ENCODE results near the gene SHKBP1. TPM values are rescaled to one million over a fixed set of nuclear protein-coding genes. Genes with fewer than 3 reads are reported as not detected.

The SHKBP1 gene
- total and polyA plus RNA-seq, 10 of the 15 experiments (the other 5 are each of a cell fraction or from before 2014, with no cell fraction given) = 2.3 to 123 (median 67.0) TPM

- in situ Hi-C loops (cut with MboI) = no loop called here
- peak overlapping the region; percentile 76 for H2AFZ ChIP-seq (ENCODE audit: control insufficient read depth, low read depth, low read length)
- H3K36me3 ChIP-seq (ENCODE audit: control insufficient read depth in 2 of 2, insufficient read depth in 2 of 2, low read length in 1 of 2) = no peaks in the 10 kb centered on the region
- no peaks in the 10 kb centered on the region for H4K20me1 ChIP-seq (ENCODE audit: control insufficient read depth, insufficient read depth)
- intact Hi-C loops (cut with micrococcal nuclease; ENCODE audit: unreplicated experiment) = no loop called here
- FAIRE-seq (no peak), DNase-seq (ENCODE audit: low read depth, low spot score) (no peak), ATAC-seq (0 out of 3 replicates have a peak, but pooled peaks have one; percentile 1)
- ChIA-PET CTCF (interaction anchor here (0.6 to 3.0 kb wide), 2 partner anchors 24 to 305 kb away, joined by 4 to 21 read pairs; no protein-coding TSS in a partner anchor), RAD21 (ENCODE audit: unreplicated experiment) (no interaction called here), SMC1A (ENCODE audit: uncharacterized antibody, unreplicated experiment) (interaction anchor here (1.6 kb wide), 1 partner anchor 24 kb away, joined by 7 read pairs; no protein-coding TSS in a partner anchor), POLR2A (interaction anchor here (0.6 kb wide), 1 partner anchor 106 kb away, joined by 5 read pairs; the partner anchor contains the start of genes COQ8B and ITPKC)
- H3K27ac ChIP-seq (ENCODE audit: control insufficient read depth, insufficient read depth) = no peak overlapping the region
- peaks cover 12% of the 10 kb centered on the region for H3K4me1 ChIP-seq (ENCODE audit: control insufficient read depth, insufficient read depth, low read length)
- no peaks in the 10 kb centered on the region; a peak in 1 of 4 replicates for H3K27me3 ChIP-seq (replicated peaks in 1 of 2; ENCODE audit: control insufficient read depth in 2 of 2, insufficient read depth in 2 of 2, low read length in 1 of 2)
- H3K9me3 ChIP-seq (replicated peaks; ENCODE audit: control insufficient read depth, insufficient read depth, low read length) = no peaks in the 10 kb centered on the region
- BruUV-seq (replicated peaks) = no TSS peak
- H3K9ac ChIP-seq (ENCODE audit: control insufficient read depth, insufficient read depth, low read length) = no peak overlapping the region
- no peak overlapping the region for H3K4me3 ChIP-seq
- no peaks in the 10 kb centered on the region for H3K79me2 ChIP-seq (ENCODE audit: control insufficient read depth, insufficient read depth, low read length)
- no peak for TF ChIP-seq KDM1A (IDR thresholded peaks at IDR 0.05; ENCODE audit: borderline replicate concordance)
- no peak for TF ChIP-seq MYB (IDR thresholded peaks at IDR 0.05; ENCODE audit: borderline replicate concordance, low read depth, low read length)
- TF ChIP-seq RCOR1 (conservative IDR thresholded peaks at IDR 0.05; ENCODE audit: low read depth, low read length) = no peak
- peak overlapping the region; percentile 45 for H3K4me2 ChIP-seq (ENCODE audit: control insufficient read depth, insufficient read depth)
- 27% methylated on average over 29 of the region's 29 CpGs for WGBS (ENCODE audit: insufficient coverage, insufficient replicate concordance, low lambda C conversion rate, missing lambda C conversion rate)
Measured at GRCh38 chr19:40610396-40611064, 33.9 kb downstream of the SHKBP1 start.

- DNase-seq (ENCODE audit: low read depth, low spot score) (no peak), FAIRE-seq (no peak), ATAC-seq (no peak)
- Histone ChIP-seq H3K27ac (ENCODE audit: control insufficient read depth, insufficient read depth) (no peak overlapping the region), H3K4me1 (ENCODE audit: control insufficient read depth, insufficient read depth, low read length) (peaks cover 12% of the 10 kb centered on the region), H3K79me2 (ENCODE audit: control insufficient read depth, insufficient read depth, low read length) (no peaks in the 10 kb centered on the region), H3K36me3 (ENCODE audit: control insufficient read depth in 2 of 2, insufficient read depth in 2 of 2, low read length in 1 of 2) (no peaks in the 10 kb centered on the region), H3K4me2 (ENCODE audit: control insufficient read depth, insufficient read depth) (no peak overlapping the region), H3K9ac (ENCODE audit: control insufficient read depth, insufficient read depth, low read length) (no peak overlapping the region), H3K27me3 (replicated peaks in 1 of 2; ENCODE audit: control insufficient read depth in 2 of 2, insufficient read depth in 2 of 2, low read length in 1 of 2) (no peaks in the 10 kb centered on the region; a peak in 1 of 4 replicates), H2AFZ (ENCODE audit: control insufficient read depth, low read depth, low read length) (no peak overlapping the region), H3K4me3 (no peak overlapping the region), H4K20me1 (ENCODE audit: control insufficient read depth, insufficient read depth) (no peaks in the 10 kb centered on the region), H3K9me3 (replicated peaks; ENCODE audit: control insufficient read depth, insufficient read depth, low read length) (no peaks in the 10 kb centered on the region)
- intact Hi-C loops (cut with micrococcal nuclease; ENCODE audit: unreplicated experiment) (no loop called here), in situ Hi-C loops (cut with MboI) (no loop called here)
- CTCF ChIA-PET = interaction anchor here (3.0 kb wide), 1 partner anchor 24 kb away, joined by 21 read pairs; no protein-coding TSS in a partner anchor
- 76% methylated on average over 10 of the region's 15 CpGs for WGBS (ENCODE audit: insufficient coverage, insufficient replicate concordance, low lambda C conversion rate, missing lambda C conversion rate)
- no peak for TF ChIP-seq MTA2 (IDR thresholded peaks at IDR 0.05; ENCODE audit: low read depth)
- POLR2A ChIA-PET = no interaction called here
- RAD21 ChIA-PET (ENCODE audit: unreplicated experiment) = no interaction called here
- SMC1A ChIA-PET (ENCODE audit: uncharacterized antibody, unreplicated experiment) = no interaction called here
- no TSS peak for BruUV-seq (replicated peaks)
Measured at GRCh38 chr19:40611096-40611495, 34.4 kb downstream of the SHKBP1 start.
